Measurements from ENCODE around the gene SF3B1.

Gene SF3B1

DNA sequence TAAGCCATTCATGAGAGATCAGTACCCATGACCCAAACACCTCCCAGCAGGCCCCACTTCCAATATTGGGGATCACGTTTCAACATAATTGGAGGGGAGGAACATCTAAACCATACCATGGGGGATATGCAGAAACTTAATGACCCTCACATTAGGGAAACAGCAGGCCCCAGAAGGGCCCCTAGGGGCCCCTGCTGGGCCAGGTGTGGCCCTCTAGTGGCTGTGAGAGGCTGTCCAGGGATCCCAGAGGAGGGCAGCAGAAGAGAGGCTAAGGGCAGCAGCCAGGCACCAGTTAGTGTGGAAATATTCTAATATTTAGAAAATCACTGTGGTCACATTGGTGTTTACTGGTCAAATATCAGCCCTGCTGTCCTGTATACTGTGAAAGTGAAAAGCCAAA, 75.0 kb downstream of the SF3B1 start:
- no peaks in the 10 kb centered on the region for H3K36me3 ChIP-seq (ENCODE audit: control insufficient read depth in 2 of 2, insufficient read depth in 1 of 2, low read length in 2 of 2)
- no peaks in the 10 kb centered on the region for H3K9me3 ChIP-seq (ENCODE audit: control insufficient read depth, insufficient read depth, low read depth, low read length)
- H3K4me1 ChIP-seq (ENCODE audit: control insufficient read depth, insufficient read depth, low read length) = no peaks in the 10 kb centered on the region
- ChIA-PET CTCF (no interaction called here), POLR2A (no interaction called here)
- H3K27ac ChIP-seq (ENCODE audit: extremely low read depth, low read depth, low read length) = no peak overlapping the region
- no peak overlapping the region for H3K4me3 ChIP-seq (ENCODE audit: low read depth, low read length)
- TF ChIP-seq, protein P1, sequence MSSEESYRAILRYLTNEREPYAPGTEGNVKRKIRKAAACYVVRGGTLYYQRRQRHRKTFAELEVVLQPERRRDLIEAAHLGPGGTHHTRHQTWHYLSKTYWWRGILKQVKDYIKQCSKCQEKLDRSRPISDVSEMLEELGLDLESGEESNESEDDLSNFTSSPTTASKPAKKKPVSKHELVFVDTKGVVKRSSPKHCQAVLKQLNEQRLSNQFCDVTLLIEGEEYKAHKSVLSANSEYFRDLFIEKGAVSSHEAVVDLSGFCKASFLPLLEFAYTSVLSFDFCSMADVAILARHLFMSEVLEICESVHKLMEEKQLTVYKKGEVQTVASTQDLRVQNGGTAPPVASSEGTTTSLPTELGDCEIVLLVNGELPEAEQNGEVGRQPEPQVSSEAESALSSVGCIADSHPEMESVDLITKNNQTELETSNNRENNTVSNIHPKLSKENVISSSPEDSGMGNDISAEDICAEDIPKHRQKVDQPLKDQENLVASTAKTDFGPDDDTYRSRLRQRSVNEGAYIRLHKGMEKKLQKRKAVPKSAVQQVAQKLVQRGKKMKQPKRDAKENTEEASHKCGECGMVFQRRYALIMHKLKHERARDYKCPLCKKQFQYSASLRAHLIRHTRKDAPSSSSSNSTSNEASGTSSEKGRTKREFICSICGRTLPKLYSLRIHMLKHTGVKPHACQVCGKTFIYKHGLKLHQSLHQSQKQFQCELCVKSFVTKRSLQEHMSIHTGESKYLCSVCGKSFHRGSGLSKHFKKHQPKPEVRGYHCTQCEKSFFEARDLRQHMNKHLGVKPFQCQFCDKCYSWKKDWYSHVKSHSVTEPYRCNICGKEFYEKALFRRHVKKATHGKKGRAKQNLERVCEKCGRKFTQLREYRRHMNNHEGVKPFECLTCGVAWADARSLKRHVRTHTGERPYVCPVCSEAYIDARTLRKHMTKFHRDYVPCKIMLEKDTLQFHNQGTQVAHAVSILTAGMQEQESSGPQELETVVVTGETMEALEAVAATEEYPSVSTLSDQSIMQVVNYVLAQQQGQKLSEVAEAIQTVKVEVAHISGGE (tag by site-specific recombination; conservative IDR thresholded peaks at IDR 0.05; ENCODE audit: low read depth) = no peak
- TF ChIP-seq ZFP37 (tag by site-specific recombination; IDR thresholded peaks at IDR 0.05) = no peak
- no peak for TF ChIP-seq ZNF138 (tag by site-specific recombination; IDR thresholded peaks at IDR 0.05; ENCODE audit: borderline replicate concordance)
- TF ChIP-seq ZNF223 (tag by site-specific recombination; IDR thresholded peaks at IDR 0.05) = no peak
- no peak for TF ChIP-seq ZNF660 (tag by site-specific recombination; IDR thresholded peaks at IDR 0.05)

DNA sequence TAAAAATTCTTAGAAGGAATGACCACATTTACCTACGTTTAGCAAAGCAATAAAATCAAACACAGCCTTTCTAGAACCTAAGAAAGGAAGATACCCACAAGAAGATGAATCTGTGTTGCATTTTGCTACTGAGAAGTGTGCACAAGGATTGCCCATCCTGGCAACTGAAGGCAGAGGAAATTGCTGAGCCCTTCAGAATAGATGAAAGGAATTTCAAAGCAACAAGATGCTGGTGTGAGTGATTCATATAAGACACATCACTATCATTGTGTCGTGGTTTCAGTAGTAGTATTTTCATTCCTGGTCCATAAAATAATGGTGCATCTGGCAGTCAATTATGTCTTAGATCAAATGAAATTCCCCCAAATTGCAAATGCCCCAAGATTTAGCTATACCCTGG, 75.9 kb downstream of the SF3B1 start:
- ChIA-PET CTCF (interaction anchor here (0.6 to 0.7 kb wide), 3 partner anchors 88 to 852 kb away, joined by 3 read pairs; no protein-coding TSS in a partner anchor), POLR2A (no interaction called here)
- no peak overlapping the region for H3K27ac ChIP-seq (ENCODE audit: extremely low read depth, low read depth, low read length)
- no peaks in the 10 kb centered on the region for H3K4me1 ChIP-seq (ENCODE audit: control insufficient read depth, insufficient read depth, low read length)
- H3K4me3 ChIP-seq (ENCODE audit: low read depth, low read length) = no peak overlapping the region
- no peaks in the 10 kb centered on the region for H3K36me3 ChIP-seq (ENCODE audit: control insufficient read depth in 2 of 2, insufficient read depth in 1 of 2, low read length in 2 of 2)
- no peaks in the 10 kb centered on the region for H3K9me3 ChIP-seq (ENCODE audit: control insufficient read depth, insufficient read depth, low read depth, low read length)
- TF ChIP-seq, protein P2, sequence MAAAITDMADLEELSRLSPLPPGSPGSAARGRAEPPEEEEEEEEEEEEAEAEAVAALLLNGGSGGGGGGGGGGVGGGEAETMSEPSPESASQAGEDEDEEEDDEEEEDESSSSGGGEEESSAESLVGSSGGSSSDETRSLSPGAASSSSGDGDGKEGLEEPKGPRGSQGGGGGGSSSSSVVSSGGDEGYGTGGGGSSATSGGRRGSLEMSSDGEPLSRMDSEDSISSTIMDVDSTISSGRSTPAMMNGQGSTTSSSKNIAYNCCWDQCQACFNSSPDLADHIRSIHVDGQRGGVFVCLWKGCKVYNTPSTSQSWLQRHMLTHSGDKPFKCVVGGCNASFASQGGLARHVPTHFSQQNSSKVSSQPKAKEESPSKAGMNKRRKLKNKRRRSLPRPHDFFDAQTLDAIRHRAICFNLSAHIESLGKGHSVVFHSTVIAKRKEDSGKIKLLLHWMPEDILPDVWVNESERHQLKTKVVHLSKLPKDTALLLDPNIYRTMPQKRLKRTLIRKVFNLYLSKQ (tag by site-specific recombination; IDR thresholded peaks at IDR 0.05; ENCODE audit: borderline replicate concordance) = no peak
- TF ChIP-seq, protein P3, sequence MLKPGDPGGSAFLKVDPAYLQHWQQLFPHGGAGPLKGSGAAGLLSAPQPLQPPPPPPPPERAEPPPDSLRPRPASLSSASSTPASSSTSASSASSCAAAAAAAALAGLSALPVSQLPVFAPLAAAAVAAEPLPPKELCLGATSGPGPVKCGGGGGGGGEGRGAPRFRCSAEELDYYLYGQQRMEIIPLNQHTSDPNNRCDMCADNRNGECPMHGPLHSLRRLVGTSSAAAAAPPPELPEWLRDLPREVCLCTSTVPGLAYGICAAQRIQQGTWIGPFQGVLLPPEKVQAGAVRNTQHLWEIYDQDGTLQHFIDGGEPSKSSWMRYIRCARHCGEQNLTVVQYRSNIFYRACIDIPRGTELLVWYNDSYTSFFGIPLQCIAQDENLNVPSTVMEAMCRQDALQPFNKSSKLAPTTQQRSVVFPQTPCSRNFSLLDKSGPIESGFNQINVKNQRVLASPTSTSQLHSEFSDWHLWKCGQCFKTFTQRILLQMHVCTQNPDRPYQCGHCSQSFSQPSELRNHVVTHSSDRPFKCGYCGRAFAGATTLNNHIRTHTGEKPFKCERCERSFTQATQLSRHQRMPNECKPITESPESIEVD (tag by site-specific recombination; IDR thresholded peaks at IDR 0.05) = no peak
- TF ChIP-seq ZNF2 (tag by site-specific recombination; IDR thresholded peaks at IDR 0.05) = no peak
- TF ChIP-seq, protein P4, sequence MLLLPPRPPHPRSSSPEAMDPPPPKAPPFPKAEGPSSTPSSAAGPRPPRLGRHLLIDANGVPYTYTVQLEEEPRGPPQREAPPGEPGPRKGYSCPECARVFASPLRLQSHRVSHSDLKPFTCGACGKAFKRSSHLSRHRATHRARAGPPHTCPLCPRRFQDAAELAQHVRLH (tag by site-specific recombination; IDR thresholded peaks at IDR 0.05) = no peak
- no peak for TF ChIP-seq ZNF837 (tag by site-specific recombination; IDR thresholded peaks at IDR 0.05)
- TF ChIP-seq, protein P5, sequence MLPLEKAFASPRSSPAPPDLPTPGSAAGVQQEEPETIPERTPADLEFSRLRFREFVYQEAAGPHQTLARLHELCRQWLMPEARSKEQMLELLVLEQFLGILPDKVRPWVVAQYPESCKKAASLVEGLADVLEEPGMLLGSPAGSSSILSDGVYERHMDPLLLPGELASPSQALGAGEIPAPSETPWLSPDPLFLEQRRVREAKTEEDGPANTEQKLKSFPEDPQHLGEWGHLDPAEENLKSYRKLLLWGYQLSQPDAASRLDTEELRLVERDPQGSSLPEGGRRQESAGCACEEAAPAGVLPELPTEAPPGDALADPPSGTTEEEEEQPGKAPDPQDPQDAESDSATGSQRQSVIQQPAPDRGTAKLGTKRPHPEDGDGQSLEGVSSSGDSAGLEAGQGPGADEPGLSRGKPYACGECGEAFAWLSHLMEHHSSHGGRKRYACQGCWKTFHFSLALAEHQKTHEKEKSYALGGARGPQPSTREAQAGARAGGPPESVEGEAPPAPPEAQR (tag by site-specific recombination; IDR thresholded peaks at IDR 0.05) = no peak
- TF ChIP-seq ZNF549 (tag by site-specific recombination; IDR thresholded peaks at IDR 0.05) = no peak
- TF ChIP-seq ZNF404 (tag by site-specific recombination; IDR thresholded peaks at IDR 0.05) = no peak

DNA sequence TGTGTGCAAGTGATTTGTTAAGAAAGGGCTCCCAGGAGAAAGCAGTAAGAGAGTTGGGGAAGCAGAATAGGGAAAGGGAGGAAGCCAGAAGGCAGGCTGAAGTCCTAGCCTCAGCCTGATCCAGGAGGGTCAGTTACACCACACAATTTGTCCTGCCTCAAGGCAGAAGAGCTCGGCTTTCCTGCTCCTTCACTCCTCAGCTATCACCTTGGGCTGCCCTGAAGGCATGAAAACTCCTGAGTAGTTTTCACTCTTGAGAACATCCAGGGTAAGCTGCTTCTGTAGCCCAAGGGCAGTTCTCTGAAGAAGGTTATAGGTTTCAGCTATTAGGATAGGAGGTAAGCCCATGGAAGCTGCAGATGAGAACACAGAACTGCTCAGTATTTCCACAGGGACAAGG, 76.8 kb downstream of the SF3B1 start:
- peak; percentile 59; the same call in 1 of the 2 replicates for TF ChIP-seq PRDM1 (tag by site-specific recombination; IDR thresholded peaks at IDR 0.05)
- TF ChIP-seq ZNF707 (tag by site-specific recombination; IDR thresholded peaks at IDR 0.05) = no peak
- H3K27ac ChIP-seq (ENCODE audit: extremely low read depth, low read depth, low read length) = no peak overlapping the region
- H3K36me3 ChIP-seq (ENCODE audit: control insufficient read depth in 2 of 2, insufficient read depth in 1 of 2, low read length in 2 of 2) = no peaks in the 10 kb centered on the region
- H3K9me3 ChIP-seq (ENCODE audit: control insufficient read depth, insufficient read depth, low read depth, low read length) = no peaks in the 10 kb centered on the region
- ChIA-PET CTCF (interaction anchor here (0.6 to 1.5 kb wide), 3 partner anchors 9 to 1227 kb away, joined by 3 to 4 read pairs (median 3); no protein-coding TSS in a partner anchor), POLR2A (no interaction called here)
- H3K4me3 ChIP-seq (ENCODE audit: low read depth, low read length) = no peak overlapping the region
- no peaks in the 10 kb centered on the region for H3K4me1 ChIP-seq (ENCODE audit: control insufficient read depth, insufficient read depth, low read length)
